Measurements from ENCODE around the gene MAP3K5.

DNA sequence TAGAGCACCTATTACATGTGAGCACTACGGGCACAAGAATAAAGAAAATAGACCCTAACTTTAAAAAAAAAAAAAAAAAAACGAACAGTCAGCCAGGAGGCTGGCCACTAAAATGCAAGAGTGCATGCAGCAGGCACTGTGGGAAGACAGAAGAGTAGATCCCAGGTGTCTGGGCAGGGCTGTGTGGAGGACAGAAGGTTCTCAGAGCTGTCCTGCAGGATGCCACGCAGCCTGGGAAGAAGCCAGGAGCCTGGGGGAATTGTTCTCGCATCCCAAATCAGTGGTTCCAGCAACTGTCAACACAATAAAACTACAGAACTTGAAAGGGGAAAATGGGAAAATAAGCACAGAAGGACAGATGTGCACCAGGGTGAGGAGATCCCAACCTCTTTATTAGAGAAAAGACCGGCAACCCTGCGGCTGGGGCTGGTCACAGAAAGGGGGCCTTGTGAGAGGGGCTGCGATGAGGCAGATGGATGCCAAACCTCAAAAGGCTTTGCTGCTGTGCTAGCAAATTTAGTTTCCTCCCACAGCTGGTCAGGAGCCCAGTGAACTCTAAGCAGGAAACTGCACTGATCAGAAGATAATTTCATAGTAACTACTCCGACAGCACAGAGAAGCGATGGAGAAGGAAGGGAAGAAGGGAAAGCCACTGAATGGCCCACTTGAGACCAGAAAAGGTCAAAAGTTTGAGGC is 30.9 kb downstream of the MAP3K5 start:
- TF ChIP-seq POLR2A (IDR thresholded peaks at IDR 0.05; ENCODE audit: low read depth, low read length) (no peak), POLR2AphosphoS5 (IDR thresholded peaks at IDR 0.05; ENCODE audit: insufficient read depth, low read depth, low read length) (no peak), EZH2 (IDR thresholded peaks at IDR 0.05; ENCODE audit: borderline replicate concordance, low read depth, low read length, severe bottlenecking) (no peak), JUN (IDR thresholded peaks at IDR 0.05; ENCODE audit: borderline replicate concordance, insufficient read depth, insufficient read length, low read depth) (no peak), GATA2 (IDR thresholded peaks at IDR 0.05; ENCODE audit: insufficient read depth, insufficient read length, low read depth, low read length) (peak; percentile 94), MAX (IDR thresholded peaks at IDR 0.05; ENCODE audit: insufficient read depth, insufficient read length) (no peak), MYC (IDR thresholded peaks at IDR 0.05; ENCODE audit: low read depth, low read length) (no peak), FOS (IDR thresholded peaks at IDR 0.05; ENCODE audit: borderline replicate concordance, insufficient read depth, low read length) (no peak)
- TF ChIP-seq, protein P1, sequence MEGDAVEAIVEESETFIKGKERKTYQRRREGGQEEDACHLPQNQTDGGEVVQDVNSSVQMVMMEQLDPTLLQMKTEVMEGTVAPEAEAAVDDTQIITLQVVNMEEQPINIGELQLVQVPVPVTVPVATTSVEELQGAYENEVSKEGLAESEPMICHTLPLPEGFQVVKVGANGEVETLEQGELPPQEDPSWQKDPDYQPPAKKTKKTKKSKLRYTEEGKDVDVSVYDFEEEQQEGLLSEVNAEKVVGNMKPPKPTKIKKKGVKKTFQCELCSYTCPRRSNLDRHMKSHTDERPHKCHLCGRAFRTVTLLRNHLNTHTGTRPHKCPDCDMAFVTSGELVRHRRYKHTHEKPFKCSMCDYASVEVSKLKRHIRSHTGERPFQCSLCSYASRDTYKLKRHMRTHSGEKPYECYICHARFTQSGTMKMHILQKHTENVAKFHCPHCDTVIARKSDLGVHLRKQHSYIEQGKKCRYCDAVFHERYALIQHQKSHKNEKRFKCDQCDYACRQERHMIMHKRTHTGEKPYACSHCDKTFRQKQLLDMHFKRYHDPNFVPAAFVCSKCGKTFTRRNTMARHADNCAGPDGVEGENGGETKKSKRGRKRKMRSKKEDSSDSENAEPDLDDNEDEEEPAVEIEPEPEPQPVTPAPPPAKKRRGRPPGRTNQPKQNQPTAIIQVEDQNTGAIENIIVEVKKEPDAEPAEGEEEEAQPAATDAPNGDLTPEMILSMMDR (IDR thresholded peaks at IDR 0.05; ENCODE audit: extremely low read depth in 1 of 2, insufficient read depth in 1 of 2, low read depth in 1 of 2, low read length in 2 of 2), result no peak

Data from endothelial cell of umbilical vein (primary cell).